HG03039 (cell line): Measurements from ENCODE around the gene SPTBN1.

Experiments
- ATAC-seq: cut with Tn5 transposase; IDR thresholded peaks from one replicate; pipeline ENCODE4 v1.9.1; 2021; ENCODE audit warnings: mild to moderate bottlenecking, moderate library complexity; ENCODE audit not compliant: unreplicated experiment

The SPTBN1 gene

GRCh38 chr2:54627973-54628372 lies 171.8 kb downstream of the SPTBN1 start:
- no peak for ATAC-seq

GRCh38 chr2:54628418-54628817 lies 172.3 kb downstream of the SPTBN1 start:
- no peak for ATAC-seq

- no peak for ATAC-seq
These were observed 172.8 kb downstream of the SPTBN1 start for GRCh38 chr2:54628957-54629356.

- ATAC-seq = no peak
These were observed 173.3 kb downstream of the SPTBN1 start for GRCh38 chr2:54629390-54629789.

- no peak for ATAC-seq
These were observed 174.1 kb downstream of the SPTBN1 start for GRCh38 chr2:54629914-54630857.

- no peak for ATAC-seq
These were observed 174.9 kb downstream of the SPTBN1 start for GRCh38 chr2:54630858-54631497.

- ATAC-seq = no peak
These were observed 175.6 kb downstream of the SPTBN1 start for GRCh38 chr2:54631755-54632154.

- ATAC-seq = no peak
These were observed 176.9 kb downstream of the SPTBN1 start for GRCh38 chr2:54632733-54633692.

- no peak for ATAC-seq
These were observed 177.9 kb downstream of the SPTBN1 start for GRCh38 chr2:54634021-54634420.

GRCh38 chr2:54634564-54635511 lies 178.7 kb downstream of the SPTBN1 start:
- ATAC-seq = peak; percentile 66

- no peak for ATAC-seq
These were observed 179.5 kb downstream of the SPTBN1 start for GRCh38 chr2:54635554-54636152.

GRCh38 chr2:54636415-54637139 lies 180.4 kb downstream of the SPTBN1 start:
- ATAC-seq = no peak

- no peak for ATAC-seq
These were observed 182.0 kb downstream of the SPTBN1 start for GRCh38 chr2:54638103-54638502.

GRCh38 chr2:54638774-54639187 lies 182.7 kb downstream of the SPTBN1 start:
- ATAC-seq = no peak

- no peak for ATAC-seq
These were observed 183.5 kb downstream of the SPTBN1 start for GRCh38 chr2:54639609-54640008.

GRCh38 chr2:54640834-54641540 lies 184.9 kb downstream of the SPTBN1 start:
- no peak for ATAC-seq

GRCh38 chr2:54641988-54642387 lies 185.9 kb downstream of the SPTBN1 start:
- no peak for ATAC-seq
